Mucosa of stomach (tissue), 1 donor: ENCODE data around the gene FGFBP1.
"Not testable (repeated sequence)": the region's sequence is repeated elsewhere in the genome, so short reads cannot be mapped to it uniquely, and the experiment has no call there.

ENCODE experiments used
- H3K27me3 ChIP-seq: one replicate; pipeline ENCODE4 v1.7.0; 2013; ENCODE audit warnings: mild to moderate bottlenecking, low read length; ENCODE audit not compliant: control insufficient read depth, insufficient read depth
- H3K36me3 ChIP-seq: one replicate; pipeline ENCODE4 v1.7.0; 2013; ENCODE audit warnings: low read length; ENCODE audit not compliant: control insufficient read depth, insufficient read depth
- H3K4me1 ChIP-seq: one replicate; pipeline ENCODE4 v1.7.0; 2013; ENCODE audit warnings: mild to moderate bottlenecking, low read length; ENCODE audit not compliant: control insufficient read depth, insufficient read depth
- H3K4me3 ChIP-seq: one replicate; pipeline ENCODE4 v1.7.0; 2013; ENCODE audit warnings: low read length
- H3K9ac ChIP-seq: one replicate; pipeline ENCODE4 v1.7.0; 2013; ENCODE audit warnings: mild to moderate bottlenecking, low read length, moderate library complexity
- H3K9me3 ChIP-seq: one replicate; pipeline ENCODE4 v1.7.0; 2013; ENCODE audit warnings: mild to moderate bottlenecking, low read length, moderate library complexity; ENCODE audit not compliant: control insufficient read depth
- donor health status: Pancreatic carcinoma.

Gene FGFBP1

GRCh38 chr4:15918484-15919129 is 19.9 kb downstream of the FGFBP1 start:
- no peaks in the 10 kb centered on the region for H3K36me3 ChIP-seq
- H3K27me3 ChIP-seq, result no peaks in the 10 kb centered on the region
- H3K4me1 ChIP-seq, result peaks cover 9% of the 10 kb centered on the region
- H3K9me3 ChIP-seq, result no peaks in the 10 kb centered on the region
- no peak overlapping the region for H3K9ac ChIP-seq
- no peak overlapping the region for H3K4me3 ChIP-seq

GRCh38 chr4:15917297-15917696 is 21.2 kb downstream of the FGFBP1 start:
- no peaks in the 10 kb centered on the region for H3K36me3 ChIP-seq
- H3K9ac ChIP-seq, result no peak overlapping the region
- peaks cover 21% of the 10 kb centered on the region for H3K4me1 ChIP-seq
- H3K4me3 ChIP-seq, result no peak overlapping the region
- H3K9me3 ChIP-seq, result no peaks in the 10 kb centered on the region
- no peaks in the 10 kb centered on the region for H3K27me3 ChIP-seq

- H3K9ac ChIP-seq, H3K4me3 ChIP-seq, H3K27me3 ChIP-seq, H3K36me3 ChIP-seq, H3K9me3 ChIP-seq: not testable (repeated sequence)
- peaks cover 24% of the 10 kb centered on the region for H3K4me1 ChIP-seq
These were observed 22.2 kb downstream of the FGFBP1 start for GRCh38 chr4:15916358-15916757.

- Histone ChIP-seq H3K9ac (no peak overlapping the region), H3K27me3 (no peaks in the 10 kb centered on the region), H3K4me1 (peaks cover 24% of the 10 kb centered on the region), H3K4me3 (no peak overlapping the region), H3K36me3 (no peaks in the 10 kb centered on the region), H3K9me3 (no peaks in the 10 kb centered on the region)
These were observed 23.8 kb downstream of the FGFBP1 start for GRCh38 chr4:15914736-15915135.

GRCh38 chr4:15914291-15914690 is 24.2 kb downstream of the FGFBP1 start:
- no peaks in the 10 kb centered on the region for H3K9me3 ChIP-seq
- H3K4me3 ChIP-seq, result no peak overlapping the region
- no peaks in the 10 kb centered on the region for H3K36me3 ChIP-seq
- peaks cover 24% of the 10 kb centered on the region for H3K4me1 ChIP-seq
- H3K9ac ChIP-seq, result no peak overlapping the region
- H3K27me3 ChIP-seq, result no peaks in the 10 kb centered on the region

GRCh38 chr4:15913631-15913970 is 24.9 kb downstream of the FGFBP1 start:
- no peak overlapping the region for H3K4me3 ChIP-seq
- no peaks in the 10 kb centered on the region for H3K36me3 ChIP-seq
- peaks cover 22% of the 10 kb centered on the region for H3K4me1 ChIP-seq
- no peak overlapping the region for H3K9ac ChIP-seq
- no peaks in the 10 kb centered on the region for H3K27me3 ChIP-seq
- H3K9me3 ChIP-seq, result no peaks in the 10 kb centered on the region

GRCh38 chr4:15912961-15913630 is 25.4 kb downstream of the FGFBP1 start:
- no peaks in the 10 kb centered on the region for H3K36me3 ChIP-seq
- H3K27me3 ChIP-seq, result no peaks in the 10 kb centered on the region
- no peaks in the 10 kb centered on the region for H3K9me3 ChIP-seq
- H3K4me1 ChIP-seq, result peaks cover 17% of the 10 kb centered on the region
- no peak overlapping the region for H3K9ac ChIP-seq
- no peak overlapping the region for H3K4me3 ChIP-seq

- H3K9me3 ChIP-seq, result no peaks in the 10 kb centered on the region
- no peak overlapping the region for H3K9ac ChIP-seq
- peaks cover 15% of the 10 kb centered on the region for H3K4me1 ChIP-seq
- H3K27me3 ChIP-seq, result no peaks in the 10 kb centered on the region
- no peak overlapping the region for H3K4me3 ChIP-seq
- no peaks in the 10 kb centered on the region for H3K36me3 ChIP-seq
These were observed 26.3 kb downstream of the FGFBP1 start for GRCh38 chr4:15912236-15912635.

GRCh38 chr4:15910155-15910940 is 28.2 kb downstream of the FGFBP1 start:
- Histone ChIP-seq H3K4me3 (no peak overlapping the region), H3K9ac (no peak overlapping the region), H3K4me1 (peaks cover 25% of the 10 kb centered on the region), H3K27me3 (no peaks in the 10 kb centered on the region), H3K9me3 (no peaks in the 10 kb centered on the region), H3K36me3 (no peaks in the 10 kb centered on the region)

- H3K4me1 ChIP-seq, result peaks cover 18% of the 10 kb centered on the region
These were observed 31.1 kb downstream of the FGFBP1 start for GRCh38 chr4:15907430-15907829.

GRCh38 chr4:15906020-15906443 is 32.5 kb downstream of the FGFBP1 start:
- Histone ChIP-seq H3K9ac (no peak overlapping the region), H3K4me1 (peaks cover 14% of the 10 kb centered on the region), H3K9me3 (no peaks in the 10 kb centered on the region), H3K27me3 (no peaks in the 10 kb centered on the region), H3K4me3 (no peak overlapping the region), H3K36me3 (no peaks in the 10 kb centered on the region)

More at GRCh38 chr4:15907430-15907829, 31.1 kb downstream of the FGFBP1 start:
- Histone ChIP-seq H3K9ac (no peak overlapping the region), H3K27me3 (no peaks in the 10 kb centered on the region), H3K4me3 (no peak overlapping the region), H3K36me3 (no peaks in the 10 kb centered on the region), H3K9me3 (no peaks in the 10 kb centered on the region)

- peaks cover 14% of the 10 kb centered on the region for H3K4me1 ChIP-seq
- no peaks in the 10 kb centered on the region for H3K27me3 ChIP-seq
- no peaks in the 10 kb centered on the region for H3K36me3 ChIP-seq
- H3K9me3 ChIP-seq, result no peaks in the 10 kb centered on the region
- H3K9ac ChIP-seq, result no peak overlapping the region
- no peak overlapping the region for H3K4me3 ChIP-seq
These were observed 35.8 kb downstream of the FGFBP1 start for GRCh38 chr4:15902746-15903145.
